ENCODE measurements around the gene CUEDC1. TPM values are rescaled to one million over a fixed set of nuclear protein-coding genes. Genes with fewer than 3 reads are reported as not detected.

Gene CUEDC1
- total RNA-seq, 4 donors from 2014 or later: 31.2 to 43.9 (median 34.3) TPM

DNA sequence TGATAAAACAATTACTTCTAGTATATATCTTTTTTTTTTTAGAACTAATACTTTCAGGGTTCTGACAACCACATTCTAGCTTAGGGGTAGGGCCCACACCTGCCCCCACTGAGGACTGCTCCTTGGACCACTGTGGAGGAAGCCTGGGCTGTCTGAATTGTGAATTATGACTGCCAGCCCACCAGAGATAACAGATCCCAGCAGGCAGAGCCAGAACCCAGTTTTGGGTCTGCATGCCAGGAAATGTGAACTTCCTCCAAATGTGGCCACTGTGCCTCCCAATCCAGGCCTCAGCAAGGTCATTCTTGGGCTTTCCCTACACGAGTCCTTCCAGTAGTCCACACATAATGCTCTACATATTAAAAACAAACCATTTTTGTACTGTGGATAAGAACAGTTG lies 16.9 kb upstream of the CUEDC1 start:
- no peak for ATAC-seq
- Histone ChIP-seq H3K36me3 (peaks cover 2 to 38% of the 10 kb centered on the region in 2 donors), H3K27me3 (no peaks in the 10 kb centered on the region), H3K4me3 (no peak overlapping the region), H3K9me3 (no peaks in the 10 kb centered on the region), H3K27ac (peak overlapping the region in 1 of 4 donors; percentile 56), H3K4me1 (peaks cover 18 to 33% of the 10 kb centered on the region in 2 donors)
- intact Hi-C loops (cut with DNase I; ENCODE audit: low total_unique reads) (no loop called here), in situ Hi-C loops (cut with MboI; ENCODE audit: low sequenced_read_pairs in 4 of 4) (no loop called here)
- no peak for TF ChIP-seq POLR2A (IDR thresholded peaks at IDR 0.05)
- TF ChIP-seq, protein P1, sequence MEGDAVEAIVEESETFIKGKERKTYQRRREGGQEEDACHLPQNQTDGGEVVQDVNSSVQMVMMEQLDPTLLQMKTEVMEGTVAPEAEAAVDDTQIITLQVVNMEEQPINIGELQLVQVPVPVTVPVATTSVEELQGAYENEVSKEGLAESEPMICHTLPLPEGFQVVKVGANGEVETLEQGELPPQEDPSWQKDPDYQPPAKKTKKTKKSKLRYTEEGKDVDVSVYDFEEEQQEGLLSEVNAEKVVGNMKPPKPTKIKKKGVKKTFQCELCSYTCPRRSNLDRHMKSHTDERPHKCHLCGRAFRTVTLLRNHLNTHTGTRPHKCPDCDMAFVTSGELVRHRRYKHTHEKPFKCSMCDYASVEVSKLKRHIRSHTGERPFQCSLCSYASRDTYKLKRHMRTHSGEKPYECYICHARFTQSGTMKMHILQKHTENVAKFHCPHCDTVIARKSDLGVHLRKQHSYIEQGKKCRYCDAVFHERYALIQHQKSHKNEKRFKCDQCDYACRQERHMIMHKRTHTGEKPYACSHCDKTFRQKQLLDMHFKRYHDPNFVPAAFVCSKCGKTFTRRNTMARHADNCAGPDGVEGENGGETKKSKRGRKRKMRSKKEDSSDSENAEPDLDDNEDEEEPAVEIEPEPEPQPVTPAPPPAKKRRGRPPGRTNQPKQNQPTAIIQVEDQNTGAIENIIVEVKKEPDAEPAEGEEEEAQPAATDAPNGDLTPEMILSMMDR (IDR thresholded peaks at IDR 0.05 in 4 of 5, conservative IDR thresholded peaks at IDR 0.05 in 1 of 5): no peak
- no peak for DNase-seq

DNA sequence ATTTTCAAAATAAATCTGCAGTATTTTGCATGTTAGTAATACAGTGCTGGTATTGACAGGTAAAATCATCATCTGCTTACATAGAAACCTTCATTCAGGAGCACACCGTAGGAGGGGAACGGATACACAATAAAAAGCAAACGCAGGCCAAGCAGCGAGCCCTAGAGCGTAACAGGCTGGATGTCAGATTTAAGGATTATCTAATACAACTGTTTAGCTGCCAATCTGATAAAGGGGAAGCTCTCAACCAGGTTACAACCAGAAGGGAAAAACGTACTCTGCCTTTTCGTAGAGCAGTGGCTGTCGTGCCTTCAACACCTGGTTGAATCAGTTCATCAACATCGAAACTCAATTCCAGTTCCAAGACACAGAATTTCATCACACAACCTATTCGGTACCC lies 16.4 kb upstream of the CUEDC1 start:
- TF ChIP-seq POLR2A (IDR thresholded peaks at IDR 0.05): no peak
- TF ChIP-seq, protein P1 (IDR thresholded peaks at IDR 0.05 in 4 of 5, conservative IDR thresholded peaks at IDR 0.05 in 1 of 5): no peak
- no peak for ATAC-seq
- Histone ChIP-seq H3K4me3 (no peak overlapping the region), H3K4me1 (peaks cover 22 to 34% of the 10 kb centered on the region in 2 donors), H3K9me3 (no peaks in the 10 kb centered on the region), H3K36me3 (peaks cover 2 to 32% of the 10 kb centered on the region in 2 donors), H3K27ac (peak overlapping the region in 1 of 4 donors; percentile 56), H3K27me3 (no peaks in the 10 kb centered on the region)
- no peak for DNase-seq
- in situ Hi-C loops (cut with MboI; ENCODE audit: low sequenced_read_pairs in 4 of 4) (no loop called here), intact Hi-C loops (cut with DNase I; ENCODE audit: low total_unique reads) (no loop called here)

DNA sequence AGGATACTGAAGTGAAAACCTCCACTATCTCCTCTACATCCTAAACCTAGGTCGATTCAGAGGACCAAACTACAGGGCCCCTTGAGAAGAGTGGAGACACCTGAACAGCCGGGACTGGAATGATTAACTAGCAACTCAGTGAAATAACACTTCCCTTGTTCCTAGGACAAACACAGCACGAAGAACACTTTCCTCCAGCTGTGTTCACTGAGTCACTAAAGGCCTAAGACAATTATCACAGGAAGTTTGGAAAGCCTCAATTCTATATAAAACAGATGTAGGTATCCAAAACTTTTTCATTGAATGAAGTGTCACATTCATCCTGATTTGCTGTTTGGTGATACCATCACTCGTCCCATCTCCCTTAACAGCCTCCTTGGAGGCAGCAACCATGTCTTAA lies 15.5 kb upstream of the CUEDC1 start:
- H3K27ac ChIP-seq: peak overlapping the region in 1 of 4 donors; percentile 49
- intact Hi-C loops (cut with DNase I; ENCODE audit: low total_unique reads): no loop called here

DNA sequence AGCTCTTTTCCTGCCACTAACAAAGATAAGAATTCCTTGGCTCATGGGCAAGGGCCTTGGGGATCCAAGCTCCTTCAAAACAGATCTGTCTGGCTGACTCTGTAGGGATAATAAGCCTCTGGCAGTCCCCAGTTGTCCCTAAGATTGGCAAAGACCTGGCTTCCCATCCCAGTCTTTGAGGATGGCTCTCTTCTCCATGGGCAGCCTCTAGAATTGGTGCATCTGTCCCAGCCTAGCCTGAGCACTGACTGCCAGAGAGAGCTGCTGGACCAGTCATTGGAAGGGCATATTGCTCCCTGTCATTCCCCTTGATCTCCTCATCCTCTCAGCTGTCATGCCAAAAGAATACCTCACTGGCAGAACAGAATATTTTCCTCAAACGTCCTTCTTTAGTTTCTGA lies 13.2 kb upstream of the CUEDC1 start:
- Histone ChIP-seq H3K9me3 (no peaks in the 10 kb centered on the region), H3K27me3 (no peaks in the 10 kb centered on the region), H3K4me1 (peaks cover 6 to 12% of the 10 kb centered on the region in 2 donors), H3K4me3 (no peak overlapping the region), H3K36me3 (peaks cover 2 to 10% of the 10 kb centered on the region in 2 donors), H3K27ac (peak overlapping the region in 2 of 4 donors; percentile 27 to 52)
- DNase-seq (no peak), ATAC-seq (peak in 1 of 2 donors; percentile 18)
- intact Hi-C loops (cut with DNase I; ENCODE audit: low total_unique reads) (no loop called here), in situ Hi-C loops (cut with MboI; ENCODE audit: low sequenced_read_pairs in 4 of 4) (no loop called here)
- TF ChIP-seq, protein P1 (IDR thresholded peaks at IDR 0.05 in 4 of 5, conservative IDR thresholded peaks at IDR 0.05 in 1 of 5): no peak
- TF ChIP-seq POLR2A (IDR thresholded peaks at IDR 0.05): no peak

More for the DNA sequence above, 15.5 kb upstream of the CUEDC1 start:
- in situ Hi-C loops (cut with MboI; ENCODE audit: low sequenced_read_pairs in 4 of 4): no loop called here
- Histone ChIP-seq H3K9me3 (no peaks in the 10 kb centered on the region), H3K36me3 (peaks cover 2 to 24% of the 10 kb centered on the region in 2 donors), H3K27me3 (no peaks in the 10 kb centered on the region), H3K4me3 (no peak overlapping the region), H3K4me1 (peaks cover 17 to 30% of the 10 kb centered on the region in 2 donors)
- ATAC-seq (no peak), DNase-seq (no peak)
- TF ChIP-seq, protein P1 (IDR thresholded peaks at IDR 0.05 in 4 of 5, conservative IDR thresholded peaks at IDR 0.05 in 1 of 5): no peak
- TF ChIP-seq POLR2A (IDR thresholded peaks at IDR 0.05): no peak

DNA sequence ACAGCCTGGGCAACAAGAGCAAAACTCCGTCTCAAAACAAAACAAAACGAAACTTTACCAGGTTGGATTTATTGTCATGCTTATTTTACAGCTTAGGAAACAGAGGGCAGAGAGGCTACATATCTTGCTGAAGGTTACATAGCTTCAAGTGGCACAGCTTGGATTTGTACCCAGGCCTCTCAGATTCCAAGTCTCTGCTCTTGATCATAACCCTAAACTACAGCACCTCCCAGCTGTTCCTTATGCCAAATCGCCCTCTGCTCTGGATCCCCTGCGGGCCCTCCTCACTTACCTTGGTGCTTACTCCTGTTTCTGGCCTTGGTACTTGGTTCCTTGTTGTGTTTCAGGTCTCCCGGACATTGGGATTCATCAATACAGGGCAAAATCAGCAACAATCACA lies 11.7 kb upstream of the CUEDC1 start:
- H3K27me3 ChIP-seq: no peaks in the 10 kb centered on the region
- H3K9me3 ChIP-seq: no peaks in the 10 kb centered on the region
- H3K4me1 ChIP-seq: peaks cover 6 to 12% of the 10 kb centered on the region in 2 donors
- no peaks in the 10 kb centered on the region for H3K36me3 ChIP-seq
- TF ChIP-seq POLR2A (IDR thresholded peaks at IDR 0.05): no peak
- TF ChIP-seq, protein P1 (IDR thresholded peaks at IDR 0.05 in 4 of 5, conservative IDR thresholded peaks at IDR 0.05 in 1 of 5): no peak
- intact Hi-C loops (cut with DNase I; ENCODE audit: low total_unique reads) (no loop called here), in situ Hi-C loops (cut with MboI; ENCODE audit: low sequenced_read_pairs in 4 of 4) (no loop called here)
- H3K27ac ChIP-seq: peak overlapping the region; percentile 33 to 70 (median 58)
- ATAC-seq (peak; percentile 55 to 87), DNase-seq (peak in 1 of 2 donors; percentile 36)
- no peak overlapping the region for H3K4me3 ChIP-seq
